Parathyroid adenoma (tissue), 2 donors: ENCODE measurements around the gene ATRN.

ENCODE experiments used
- H2AFZ ChIP-seq: fragments of 300-600 bp; sonication (generic); one replicate; pipeline ENCODE4 v1.7.0; 2017; ENCODE audit warnings: antibody characterized with exemption, mild to moderate bottlenecking
- H3K27ac ChIP-seq: fragments of 300-600 bp; sonication (generic); one replicate; pipeline ENCODE4 v1.7.0; 2017
- H3K27me3 ChIP-seq: fragments of 300-600 bp; sonication (generic); one replicate; pipeline ENCODE4 v1.7.0; 2017; ENCODE audit warnings: low read length; ENCODE audit not compliant: control insufficient read depth, insufficient read depth
- H3K36me3 ChIP-seq: fragments of 300-600 bp; sonication (generic); one replicate; pipeline ENCODE4 v1.7.0; 2017; ENCODE audit warnings: low read length; ENCODE audit not compliant: control insufficient read depth, insufficient read depth
- H3K4me1 ChIP-seq: fragments of 300-600 bp; sonication (generic); one replicate; pipeline ENCODE4 v1.7.0; 2017; ENCODE audit warnings: control low read depth
- H3K4me2 ChIP-seq: fragments of 300-600 bp; sonication (generic); one replicate; pipeline ENCODE4 v1.7.0; 2017; ENCODE audit warnings: low read length
- H3K4me3 ChIP-seq: fragments of 300-600 bp; sonication (generic); one replicate; pipeline ENCODE4 v1.7.0; 2017; ENCODE audit warnings: low read depth, low read length
- H3K79me2 ChIP-seq: fragments of 300-600 bp; sonication (generic); one replicate; pipeline ENCODE4 v1.7.0; 2017; ENCODE audit warnings: control low read depth
- H3K9ac ChIP-seq: fragments of 300-600 bp; sonication (generic); one replicate; pipeline ENCODE4 v1.7.0; 2017; ENCODE audit warnings: mild to moderate bottlenecking
- H3K9me3 ChIP-seq: fragments of 300-600 bp; sonication (generic); one replicate; pipeline ENCODE4 v1.7.0; 2017; ENCODE audit warnings: low read length; ENCODE audit not compliant: control insufficient read depth
- CTCF ChIP-seq: fragments of 300-600 bp; sonication (generic); IDR thresholded peaks from one replicate; pipeline ENCODE4 v1.7.0; 2017; ENCODE audit warnings: antibody characterized with exemption, mild to moderate bottlenecking
- donor health status: primary hyperparathyroidism.

Gene ATRN

GRCh38 chr20:3627476-3627875 lies 156.7 kb downstream of the ATRN start:
- Histone ChIP-seq H3K27me3 (no peaks in the 10 kb centered on the region), H3K4me3 (no peak overlapping the region), H3K4me2 (no peak overlapping the region), H3K79me2 (no peaks in the 10 kb centered on the region), H3K9me3 (no peaks in the 10 kb centered on the region), H3K27ac (no peak overlapping the region), H3K36me3 (no peaks in the 10 kb centered on the region), H3K9ac (no peak overlapping the region), H3K4me1 (peaks cover 8% of the 10 kb centered on the region), H2AFZ (no peak overlapping the region)
- no peak for TF ChIP-seq CTCF

DNA sequence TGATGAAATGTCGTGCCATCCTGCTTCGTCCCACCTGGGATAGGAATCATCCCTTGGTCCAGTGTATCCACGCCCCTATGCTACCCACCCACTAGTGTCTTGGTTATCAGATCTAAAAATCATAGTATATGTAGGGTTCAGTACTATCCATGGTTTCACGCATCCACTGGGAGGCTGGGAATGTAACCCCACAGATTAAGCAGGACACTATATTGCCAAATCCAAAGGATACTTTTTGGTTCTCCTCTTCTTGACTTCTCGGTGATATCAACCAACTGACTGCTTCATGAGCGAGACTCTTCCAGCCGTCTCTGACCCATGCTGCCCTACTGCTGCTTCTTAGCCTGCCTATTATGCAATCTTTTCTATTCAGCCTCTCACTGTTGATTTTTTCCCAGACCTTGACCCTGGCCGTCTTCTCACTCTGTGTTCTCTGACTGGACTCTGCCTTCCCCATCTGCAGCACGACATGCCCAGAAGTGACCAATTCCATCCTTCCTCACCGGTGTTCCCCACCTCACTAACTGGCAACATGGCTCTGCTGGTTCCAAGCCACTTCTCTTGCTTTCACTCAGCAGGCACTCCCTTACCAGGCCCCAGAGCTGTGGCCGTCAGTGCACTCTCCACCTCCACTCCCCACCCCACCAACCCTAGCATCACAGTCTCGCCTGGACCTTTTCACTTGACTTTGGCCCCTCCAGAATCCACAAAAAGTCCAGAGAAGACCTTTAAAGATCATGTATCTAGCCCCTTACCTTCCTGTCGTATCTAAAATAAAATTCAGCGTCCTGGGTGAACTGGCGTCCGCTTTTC lies 157.9 kb downstream of the ATRN start:
- H3K79me2 ChIP-seq = no peaks in the 10 kb centered on the region
- H3K27ac ChIP-seq = no peak overlapping the region
- no peaks in the 10 kb centered on the region for H3K9me3 ChIP-seq
- peaks cover 8% of the 10 kb centered on the region for H3K4me1 ChIP-seq
- TF ChIP-seq CTCF = no peak
- no peak overlapping the region for H3K9ac ChIP-seq
- no peak overlapping the region for H3K4me2 ChIP-seq
- no peaks in the 10 kb centered on the region for H3K27me3 ChIP-seq
- H3K36me3 ChIP-seq = no peaks in the 10 kb centered on the region
- H3K4me3 ChIP-seq = no peak overlapping the region
- no peak overlapping the region for H2AFZ ChIP-seq

- Histone ChIP-seq H3K9me3 (no peaks in the 10 kb centered on the region), H3K27ac (no peak overlapping the region), H3K4me2 (no peak overlapping the region), H3K79me2 (no peaks in the 10 kb centered on the region), H3K27me3 (no peaks in the 10 kb centered on the region), H3K36me3 (no peaks in the 10 kb centered on the region), H3K4me1 (peaks cover 8% of the 10 kb centered on the region), H2AFZ (no peak overlapping the region), H3K9ac (no peak overlapping the region), H3K4me3 (no peak overlapping the region)
- TF ChIP-seq CTCF = no peak
Measured at GRCh38 chr20:3629893-3630292, 159.1 kb downstream of the ATRN start.

- H3K4me3 ChIP-seq = no peak overlapping the region
- H3K9me3 ChIP-seq = no peaks in the 10 kb centered on the region
- no peaks in the 10 kb centered on the region for H3K36me3 ChIP-seq
- no peak overlapping the region for H3K27ac ChIP-seq
- no peak for TF ChIP-seq CTCF
- H2AFZ ChIP-seq = no peak overlapping the region
- peaks cover 8% of the 10 kb centered on the region for H3K4me1 ChIP-seq
- no peak overlapping the region for H3K9ac ChIP-seq
- H3K27me3 ChIP-seq = no peaks in the 10 kb centered on the region
- H3K79me2 ChIP-seq = no peaks in the 10 kb centered on the region
- H3K4me2 ChIP-seq = no peak overlapping the region
Measured at GRCh38 chr20:3630429-3630828, 159.6 kb downstream of the ATRN start.

DNA sequence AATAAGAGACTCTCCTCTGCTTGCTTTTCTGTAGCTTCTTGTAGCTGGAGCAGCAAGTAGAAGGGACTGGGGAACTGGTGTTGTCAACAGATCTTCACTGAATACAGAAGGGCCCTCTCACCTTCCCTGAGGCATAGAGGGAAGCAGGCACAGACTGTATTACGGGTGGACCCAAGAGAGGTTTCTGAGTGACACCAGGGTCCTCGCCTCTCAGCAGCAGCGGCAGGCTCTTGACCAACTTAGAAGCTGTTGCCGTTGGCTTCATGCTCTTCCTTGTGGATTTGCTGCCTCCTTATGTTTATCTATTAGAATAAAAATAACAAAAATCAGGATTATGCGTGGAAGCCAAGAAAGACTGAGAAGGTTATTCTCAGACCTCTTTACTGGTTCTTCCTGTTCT lies 160.7 kb downstream of the ATRN start:
- no peak for TF ChIP-seq CTCF
- H3K9me3 ChIP-seq = no peaks in the 10 kb centered on the region
- peaks cover 8% of the 10 kb centered on the region for H3K4me1 ChIP-seq
- no peaks in the 10 kb centered on the region for H3K79me2 ChIP-seq
- no peak overlapping the region for H3K4me3 ChIP-seq
- no peak overlapping the region for H3K4me2 ChIP-seq
- H3K27ac ChIP-seq = no peak overlapping the region
- H3K36me3 ChIP-seq = no peaks in the 10 kb centered on the region
- H2AFZ ChIP-seq = no peak overlapping the region
- no peaks in the 10 kb centered on the region for H3K27me3 ChIP-seq
- no peak overlapping the region for H3K9ac ChIP-seq
